ENCODE measurements around the gene PLCD1. TPM values are rescaled to one million over a fixed set of nuclear protein-coding genes. Genes with fewer than 3 reads are reported as not detected.

PLCD1 gene
- total RNA-seq, 4 donors from 2014 or later: 30.2 to 55.4 (median 43.8) TPM

GRCh38 chr3:38049358-38050126, 20.1 kb upstream of the PLCD1 start:
- no peak for TF ChIP-seq POLR2A (IDR thresholded peaks at IDR 0.05)
- TF ChIP-seq, protein P1, sequence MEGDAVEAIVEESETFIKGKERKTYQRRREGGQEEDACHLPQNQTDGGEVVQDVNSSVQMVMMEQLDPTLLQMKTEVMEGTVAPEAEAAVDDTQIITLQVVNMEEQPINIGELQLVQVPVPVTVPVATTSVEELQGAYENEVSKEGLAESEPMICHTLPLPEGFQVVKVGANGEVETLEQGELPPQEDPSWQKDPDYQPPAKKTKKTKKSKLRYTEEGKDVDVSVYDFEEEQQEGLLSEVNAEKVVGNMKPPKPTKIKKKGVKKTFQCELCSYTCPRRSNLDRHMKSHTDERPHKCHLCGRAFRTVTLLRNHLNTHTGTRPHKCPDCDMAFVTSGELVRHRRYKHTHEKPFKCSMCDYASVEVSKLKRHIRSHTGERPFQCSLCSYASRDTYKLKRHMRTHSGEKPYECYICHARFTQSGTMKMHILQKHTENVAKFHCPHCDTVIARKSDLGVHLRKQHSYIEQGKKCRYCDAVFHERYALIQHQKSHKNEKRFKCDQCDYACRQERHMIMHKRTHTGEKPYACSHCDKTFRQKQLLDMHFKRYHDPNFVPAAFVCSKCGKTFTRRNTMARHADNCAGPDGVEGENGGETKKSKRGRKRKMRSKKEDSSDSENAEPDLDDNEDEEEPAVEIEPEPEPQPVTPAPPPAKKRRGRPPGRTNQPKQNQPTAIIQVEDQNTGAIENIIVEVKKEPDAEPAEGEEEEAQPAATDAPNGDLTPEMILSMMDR (IDR thresholded peaks at IDR 0.05): no peak
- no peak for DNase-seq (ENCODE audit: low spot score in 2 of 2)
- WGBS, 2 donors: 65 to 69% methylated on average over 4 of the region's 4 CpGs
- H3K4me3 ChIP-seq (ENCODE audit: low read depth, poor library complexity, severe bottlenecking): no peak overlapping the region
- intact Hi-C loops (cut with DNase I; ENCODE audit: low total_unique reads): no loop called here

DNA sequence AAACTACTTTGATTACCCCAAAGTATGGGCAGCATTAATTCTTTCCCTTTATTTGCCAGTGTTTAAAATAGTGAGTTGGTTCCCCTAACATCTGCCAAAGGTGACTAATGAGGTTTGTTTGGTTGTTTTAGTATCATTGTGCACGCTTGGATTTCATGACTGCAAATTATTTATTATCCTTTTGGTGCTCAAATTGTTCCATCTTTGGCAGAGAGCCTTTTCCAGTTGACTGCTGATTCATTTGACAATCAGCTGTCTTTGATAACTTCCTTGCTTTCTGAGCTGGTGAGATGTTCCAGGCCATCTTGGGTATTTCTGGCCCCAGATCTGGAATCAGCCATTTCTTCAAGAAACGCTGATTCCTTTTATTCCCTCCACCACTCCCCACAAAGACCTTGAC, 18.5 kb upstream of the PLCD1 start:
- TF ChIP-seq POLR2A (IDR thresholded peaks at IDR 0.05): no peak
- TF ChIP-seq, protein P1 (IDR thresholded peaks at IDR 0.05): no peak
- WGBS, 2 donors: 48 to 63% methylated on average over 2 of the region's 2 CpGs
- DNase-seq (ENCODE audit: low spot score in 2 of 2): no peak
- H3K4me3 ChIP-seq (ENCODE audit: low read depth, poor library complexity, severe bottlenecking): no peak overlapping the region
- intact Hi-C loops (cut with DNase I; ENCODE audit: low total_unique reads): no loop called here

- intact Hi-C loops (cut with DNase I; ENCODE audit: low total_unique reads): no loop called here
- H3K4me3 ChIP-seq (ENCODE audit: low read depth, poor library complexity, severe bottlenecking): no peak overlapping the region
- DNase-seq (ENCODE audit: low spot score in 2 of 2): no peak
- 88 to 98% methylated on average over 2 of the region's 2 CpGs for WGBS, 2 donors
- no peak for TF ChIP-seq POLR2A (IDR thresholded peaks at IDR 0.05)
- TF ChIP-seq, protein P1 (IDR thresholded peaks at IDR 0.05): no peak
These were observed 17.4 kb upstream of the PLCD1 start for GRCh38 chr3:38046821-38047220.

- 95 to 98% methylated on average over 4 of the region's 4 CpGs for WGBS, 2 donors
- DNase-seq (ENCODE audit: low spot score in 2 of 2): no peak
- no peak overlapping the region for H3K4me3 ChIP-seq (ENCODE audit: low read depth, poor library complexity, severe bottlenecking)
- TF ChIP-seq, protein P1 (IDR thresholded peaks at IDR 0.05): no peak
- TF ChIP-seq POLR2A (IDR thresholded peaks at IDR 0.05): no peak
- intact Hi-C loops (cut with DNase I; ENCODE audit: low total_unique reads): no loop called here
These were observed 16.6 kb upstream of the PLCD1 start for GRCh38 chr3:38046027-38046426.

- intact Hi-C loops (cut with DNase I; ENCODE audit: low total_unique reads): no loop called here
- DNase-seq (ENCODE audit: low spot score in 2 of 2): no peak
- TF ChIP-seq, protein P1 (IDR thresholded peaks at IDR 0.05): no peak
- TF ChIP-seq POLR2A (IDR thresholded peaks at IDR 0.05): no peak
- no peak overlapping the region for H3K4me3 ChIP-seq (ENCODE audit: low read depth, poor library complexity, severe bottlenecking)
- WGBS, 2 donors: 80 to 87% methylated on average over 4 of the region's 4 CpGs
These were observed 14.0 kb upstream of the PLCD1 start for GRCh38 chr3:38043486-38043885.

DNA sequence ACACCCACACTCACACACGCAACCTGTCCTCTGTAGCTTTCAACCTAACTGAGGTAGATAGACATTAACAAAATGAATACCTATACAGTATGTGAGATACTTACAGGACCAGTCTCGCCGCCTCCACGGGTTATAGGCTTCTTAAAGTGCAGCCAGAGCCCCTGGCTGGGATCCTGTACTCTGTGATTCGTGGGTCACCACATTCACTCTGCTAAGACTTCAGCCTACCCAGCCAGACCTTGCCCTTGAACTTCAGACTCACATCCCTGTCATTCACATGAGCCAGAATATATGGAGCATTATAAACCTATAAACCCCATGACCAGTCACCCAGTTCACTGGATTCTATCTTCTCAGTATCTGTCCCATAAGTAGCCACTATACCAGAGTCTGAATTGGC, 11.0 kb upstream of the PLCD1 start:
- DNase-seq (ENCODE audit: low spot score in 2 of 2): no peak
- TF ChIP-seq, protein P1 (IDR thresholded peaks at IDR 0.05): no peak
- no peak for TF ChIP-seq POLR2A (IDR thresholded peaks at IDR 0.05)
- 85 to 87% methylated on average over 5 of the region's 5 CpGs for WGBS, 2 donors
- no peak overlapping the region for H3K4me3 ChIP-seq (ENCODE audit: low read depth, poor library complexity, severe bottlenecking)
- intact Hi-C loops (cut with DNase I; ENCODE audit: low total_unique reads): no loop called here
